Inflammatory macrophage treated with lipopolysaccharide for 4 hours (primary cell): ENCODE results near the gene UBE2G2.

Experiments used
- DNase-seq: peaks from one replicate; pipeline ENCODE4 v3.0.0-alpha.2; 2020

Gene UBE2G2

GRCh38 chr21:44762221-44763049 lies 39.2 kb downstream of the UBE2G2 start:
- DNase-seq, result no peak

- DNase-seq, result no peak
Observed at GRCh38 chr21:44761747-44762208, 39.8 kb downstream of the UBE2G2 start.

- no peak for DNase-seq
Observed at GRCh38 chr21:44761011-44761729, 40.5 kb downstream of the UBE2G2 start.

- no peak for DNase-seq
Observed at GRCh38 chr21:44760376-44760775, 41.2 kb downstream of the UBE2G2 start.

- no peak for DNase-seq
Observed at GRCh38 chr21:44759628-44760285, 41.9 kb downstream of the UBE2G2 start.

- DNase-seq, result no peak
Observed at GRCh38 chr21:44758781-44759627, 42.6 kb downstream of the UBE2G2 start.

- no peak for DNase-seq
Observed at GRCh38 chr21:44758141-44758561, 43.5 kb downstream of the UBE2G2 start.

GRCh38 chr21:44757731-44758130 lies 43.9 kb downstream of the UBE2G2 start:
- DNase-seq, result no peak

- DNase-seq, result no peak
Observed at GRCh38 chr21:44756423-44757185, 45.0 kb downstream of the UBE2G2 start.

GRCh38 chr21:44755227-44755626 lies 46.4 kb downstream of the UBE2G2 start:
- no peak for DNase-seq

GRCh38 chr21:44753357-44753756 lies 48.3 kb downstream of the UBE2G2 start:
- DNase-seq, result no peak

GRCh38 chr21:44752671-44753235 lies 48.9 kb downstream of the UBE2G2 start:
- DNase-seq, result no peak

GRCh38 chr21:44751799-44752636 lies 49.6 kb downstream of the UBE2G2 start:
- no peak for DNase-seq

GRCh38 chr21:44751186-44751798 lies 50.3 kb downstream of the UBE2G2 start:
- DNase-seq, result no peak

- DNase-seq, result no peak
Observed at GRCh38 chr21:44750675-44751025, 51.0 kb downstream of the UBE2G2 start.

GRCh38 chr21:44749759-44750674 lies 51.6 kb downstream of the UBE2G2 start:
- DNase-seq, result no peak

- DNase-seq, result no peak
Observed at GRCh38 chr21:44749116-44749758, 52.4 kb downstream of the UBE2G2 start.

GRCh38 chr21:44748621-44749020 lies 53.0 kb downstream of the UBE2G2 start:
- DNase-seq, result no peak
